ENCODE measurements around the gene PTPN12.
"Not testable (repeated sequence)": the region's sequence is repeated elsewhere in the genome, so short reads cannot be mapped to it uniquely, and the experiment has no call there.

PTPN12 gene

GRCh38 chr7:77520261-77520660 is 16.8 kb upstream of the PTPN12 start:
- no peak overlapping the region for H2AFZ ChIP-seq
- H3K79me2 ChIP-seq = no peaks in the 10 kb centered on the region

GRCh38 chr7:77521537-77521936 is 15.6 kb upstream of the PTPN12 start:
- not testable (repeated sequence) for H2AFZ ChIP-seq; H3K27ac ChIP-seq; H3K79me2 ChIP-seq; H3K9ac ChIP-seq; H3K27me3 ChIP-seq (ENCODE audit: control insufficient read depth, insufficient read depth, low read length); H3K4me1 ChIP-seq; H3K36me3 ChIP-seq (ENCODE audit: control insufficient read depth, insufficient read depth, low read length); H3K9me3 ChIP-seq (ENCODE audit: control insufficient read depth, low read length); H3K4me2 ChIP-seq (ENCODE audit: low read length); H3K4me3 ChIP-seq (ENCODE audit: low read depth, low read length)

More at GRCh38 chr7:77520261-77520660, 16.8 kb upstream of the PTPN12 start:
- Histone ChIP-seq H3K9ac (no peak overlapping the region), H3K27me3 (ENCODE audit: control insufficient read depth, insufficient read depth, low read length) (no peaks in the 10 kb centered on the region), H3K4me2 (ENCODE audit: low read length) (no peak overlapping the region), H3K9me3 (ENCODE audit: control insufficient read depth, low read length) (no peaks in the 10 kb centered on the region), H3K27ac (no peak overlapping the region), H3K4me1 (no peaks in the 10 kb centered on the region), H3K36me3 (ENCODE audit: control insufficient read depth, insufficient read depth, low read length) (no peaks in the 10 kb centered on the region), H3K4me3 (ENCODE audit: low read depth, low read length) (no peak overlapping the region)
- no peak for TF ChIP-seq CTCF (IDR thresholded peaks at IDR 0.05)

GRCh38 chr7:77524731-77525130 is 12.4 kb upstream of the PTPN12 start:
- H3K36me3 ChIP-seq (ENCODE audit: control insufficient read depth, insufficient read depth, low read length) = no peaks in the 10 kb centered on the region
- no peak overlapping the region for H2AFZ ChIP-seq
- H3K79me2 ChIP-seq = no peaks in the 10 kb centered on the region
- no peak overlapping the region for H3K4me2 ChIP-seq (ENCODE audit: low read length)
- H3K4me1 ChIP-seq = no peaks in the 10 kb centered on the region
- no peak overlapping the region for H3K9ac ChIP-seq
- no peak overlapping the region for H3K27ac ChIP-seq
- no peaks in the 10 kb centered on the region for H3K9me3 ChIP-seq (ENCODE audit: control insufficient read depth, low read length)
- no peak overlapping the region for H3K4me3 ChIP-seq (ENCODE audit: low read depth, low read length)
- no peaks in the 10 kb centered on the region for H3K27me3 ChIP-seq (ENCODE audit: control insufficient read depth, insufficient read depth, low read length)
- TF ChIP-seq CTCF (IDR thresholded peaks at IDR 0.05) = no peak

GRCh38 chr7:77525231-77525630 is 11.9 kb upstream of the PTPN12 start:
- Histone ChIP-seq H3K36me3 (ENCODE audit: control insufficient read depth, insufficient read depth, low read length) (no peaks in the 10 kb centered on the region), H3K4me3 (ENCODE audit: low read depth, low read length) (no peak overlapping the region), H3K4me2 (ENCODE audit: low read length) (no peak overlapping the region), H3K27ac (no peak overlapping the region), H3K4me1 (no peaks in the 10 kb centered on the region), H3K9ac (no peak overlapping the region), H3K9me3 (ENCODE audit: control insufficient read depth, low read length) (no peaks in the 10 kb centered on the region), H3K79me2 (no peaks in the 10 kb centered on the region), H2AFZ (no peak overlapping the region), H3K27me3 (ENCODE audit: control insufficient read depth, insufficient read depth, low read length) (no peaks in the 10 kb centered on the region)
- TF ChIP-seq CTCF (IDR thresholded peaks at IDR 0.05) = no peak

GRCh38 chr7:77528368-77528767 is 8.7 kb upstream of the PTPN12 start:
- Histone ChIP-seq H3K9me3 (ENCODE audit: control insufficient read depth, low read length) (no peaks in the 10 kb centered on the region), H3K36me3 (ENCODE audit: control insufficient read depth, insufficient read depth, low read length) (no peaks in the 10 kb centered on the region), H3K27ac (no peak overlapping the region), H2AFZ (no peak overlapping the region), H3K79me2 (no peaks in the 10 kb centered on the region), H3K4me2 (ENCODE audit: low read length) (no peak overlapping the region), H3K9ac (no peak overlapping the region), H3K4me3 (ENCODE audit: low read depth, low read length) (no peak overlapping the region), H3K4me1 (no peaks in the 10 kb centered on the region), H3K27me3 (ENCODE audit: control insufficient read depth, insufficient read depth, low read length) (no peaks in the 10 kb centered on the region)
- TF ChIP-seq CTCF (IDR thresholded peaks at IDR 0.05) = no peak
